K562 (cell line): ENCODE measurements around the gene GPAT3. TPM values are rescaled to one million over a fixed set of nuclear protein-coding genes. Genes with fewer than 3 reads are reported as not detected.

Experiments
- CSDE1 ChIP-seq, 2 experiments: fragments of 450-650 bp; IDR thresholded peaks; 2 replicates each; pipeline ENCODE4 v1.6.1; 2016; ENCODE audit warnings: mild to moderate bottlenecking in 1 of 2
- EZH2 ChIP-seq: IDR thresholded peaks from 2 replicates; pipeline ENCODE4 v1.6.1; 2012; ENCODE audit warnings: low read depth, mild to moderate bottlenecking, inconsistent platforms, low read length, borderline replicate concordance
- FIP1L1 ChIP-seq: fragments of 200-400 bp; formaldehyde crosslinking; IDR thresholded peaks from 2 replicates; pipeline ENCODE4 v1.6.1; 2018; ENCODE audit warnings: mild to moderate bottlenecking, low read depth, low read length; ENCODE audit not compliant: poor library complexity, severe bottlenecking
- MAFK ChIP-seq: IDR thresholded peaks from 2 replicates; pipeline ENCODE4 v1.6.1; 2011; ENCODE audit warnings: low read length, improper control_type of control experiment
- NR1H2 ChIP-seq: sonication (generic); formaldehyde crosslinking; IDR thresholded peaks from 2 replicates; pipeline ENCODE4 v1.4.0; 2020; ENCODE audit warnings: mild to moderate bottlenecking, missing genetic modification reagents
- RBM15 ChIP-seq: fragments of 200-400 bp; formaldehyde crosslinking; IDR thresholded peaks from 2 replicates; pipeline ENCODE4 v1.6.1; 2018; ENCODE audit warnings: mild to moderate bottlenecking, low read length, moderate library complexity; ENCODE audit not compliant: insufficient read depth
- SAP30 ChIP-seq: fragments of 200-600 bp; sonication (generic); IDR thresholded peaks from 2 replicates; pipeline ENCODE4 v1.6.1; 2012; ENCODE audit warnings: borderline replicate concordance, low read depth, mild to moderate bottlenecking, moderate library complexity, low read length, control low read depth, inconsistent platforms; ENCODE audit not compliant: insufficient read depth, poor library complexity, severe bottlenecking
- SP1 ChIP-seq: sonication (generic); formaldehyde crosslinking; IDR thresholded peaks from 2 replicates; pipeline ENCODE4 v1.8.1; 2022; ENCODE audit warnings: mild to moderate bottlenecking, missing genetic modification reagents
- SPI1 ChIP-seq: IDR thresholded peaks from 2 replicates; pipeline ENCODE4 v1.6.1; 2011; ENCODE audit warnings: low read depth, low read length, control low read depth, borderline replicate concordance
- SRSF1 ChIP-seq: fragments of 200-400 bp; formaldehyde crosslinking; IDR thresholded peaks from 2 replicates; pipeline ENCODE4 v1.6.1; 2017; ENCODE audit warnings: mild to moderate bottlenecking, low read depth, low read length, moderate library complexity
- ZC3H11A ChIP-seq: IDR thresholded peaks from 2 replicates; pipeline ENCODE4 v1.6.1; 2012; ENCODE audit warnings: low read depth, low read length, improper control_type of control experiment
- ZKSCAN3 ChIP-seq: fragments of 250-450 bp; sonication (Bioruptor Pico); IDR thresholded peaks from 2 replicates; pipeline ENCODE4 v1.4.0; 2020
- ZNF717 ChIP-seq: fragments of 250-450 bp; sonication (Bioruptor Pico); IDR thresholded peaks from 2 replicates; pipeline ENCODE4 v1.5.0; 2021
- ZNF764 ChIP-seq: fragments of 250-450 bp; sonication (Bioruptor Pico); IDR thresholded peaks from 2 replicates; pipeline ENCODE4 v1.4.0; 2020; ENCODE audit warnings: low read depth, mild to moderate bottlenecking, moderate library complexity
- polyA plus RNA-seq, 8 experiments: library from polyadenylated mRNA; depleted of rRNA in 4 of 8; stranded (reverse) in 5 of 8; unstranded in 3 of 8; fragments of >200 nt; fragmentation: Nextera tagmentation in 2 of 8; fragmentation: Illumina TruSeq in 1 of 8; extraction: Ambion mirVana in 2 of 8; extraction: Trizol in 1 of 8; gene quantifications; 2 replicates each; pipeline versions ENCODE4 v1.2.1 to v1.2.3, GENCODE V29; 2011 to 2014; ENCODE audit warnings: inconsistent platforms in 1 of 8, missing spikeins in 1 of 8
- total RNA-seq, 7 experiments: library from RNA; depleted of rRNA in 6 of 7; stranded (reverse); fragments of >200 nt in 6 of 7; fragmentation: Illumina TruSeq in 2 of 7; extraction: Trizol in 2 of 7; gene quantifications; 2 replicates each; pipeline versions ENCODE4 v1.2.1 to v1.2.3, GENCODE V29; 2011 to 2021; ENCODE audit warnings: low replicate concordance in 1 of 7
- TF ChIP-seq, protein P1 (sequence below): fragments of 200-800 bp; sonication (Bioruptor generic); IDR thresholded peaks from 2 replicates; pipeline ENCODE4 v1.6.1; 2016; ENCODE audit warnings: missing genetic modification characterization, missing compliant biosample characterization

GPAT3 gene
- total and polyA plus RNA-seq, 9 of the 15 experiments (the other 6 are each of a cell fraction or from before 2014, with no cell fraction given) = 4.1 to 16.1 (median 13.1) TPM

DNA sequence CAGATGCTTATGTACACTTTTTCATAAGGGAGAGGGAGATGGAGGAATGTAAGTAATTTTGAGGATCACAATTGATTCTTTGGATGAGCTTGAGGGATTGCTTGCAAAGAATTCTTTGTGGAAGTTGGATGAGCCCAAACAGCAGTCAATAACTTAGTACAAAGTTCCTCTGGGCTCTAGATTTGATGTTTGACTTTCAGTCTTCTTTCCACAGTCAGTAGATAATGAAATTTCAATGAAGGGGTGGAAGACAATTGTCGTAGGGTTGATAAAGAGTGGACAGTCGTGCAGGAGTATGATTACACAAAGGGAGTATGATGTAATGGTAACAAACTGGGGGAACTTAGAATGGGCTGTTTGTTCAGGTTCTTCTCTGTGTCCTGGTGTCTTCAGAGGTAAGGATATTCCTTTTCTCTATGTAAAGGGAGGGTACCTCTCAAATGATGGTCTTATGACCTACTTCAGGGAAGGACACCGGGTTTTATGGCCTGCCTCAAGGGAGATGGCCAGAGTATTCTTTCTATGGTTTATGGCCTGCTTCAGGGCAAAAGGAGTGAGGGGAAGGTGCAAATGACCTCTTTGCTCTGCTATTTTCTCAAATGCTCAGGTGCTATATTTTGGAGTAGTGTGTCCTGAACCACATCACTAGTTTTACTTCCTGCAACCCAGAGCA, 49.3 kb upstream of the GPAT3 start (continued):
- TF ChIP-seq EZH2 (no peak), NR1H2 (CRISPR knock-in tag) (no peak), FIP1L1 (no peak), ZC3H11A (no peak), ZNF717 (CRISPR knock-in tag) (no peak), SRSF1 (no peak), SPI1 (no peak), RBM15 (no peak), CSDE1 (IDR thresholded peaks at IDR 0.05) (no peak), ZKSCAN3 (no peak), MAFK (no peak), SP1 (CRISPR knock-in tag) (no peak), ZNF764 (CRISPR knock-in tag) (no peak), SAP30 (no peak)
- TF ChIP-seq, protein P1, sequence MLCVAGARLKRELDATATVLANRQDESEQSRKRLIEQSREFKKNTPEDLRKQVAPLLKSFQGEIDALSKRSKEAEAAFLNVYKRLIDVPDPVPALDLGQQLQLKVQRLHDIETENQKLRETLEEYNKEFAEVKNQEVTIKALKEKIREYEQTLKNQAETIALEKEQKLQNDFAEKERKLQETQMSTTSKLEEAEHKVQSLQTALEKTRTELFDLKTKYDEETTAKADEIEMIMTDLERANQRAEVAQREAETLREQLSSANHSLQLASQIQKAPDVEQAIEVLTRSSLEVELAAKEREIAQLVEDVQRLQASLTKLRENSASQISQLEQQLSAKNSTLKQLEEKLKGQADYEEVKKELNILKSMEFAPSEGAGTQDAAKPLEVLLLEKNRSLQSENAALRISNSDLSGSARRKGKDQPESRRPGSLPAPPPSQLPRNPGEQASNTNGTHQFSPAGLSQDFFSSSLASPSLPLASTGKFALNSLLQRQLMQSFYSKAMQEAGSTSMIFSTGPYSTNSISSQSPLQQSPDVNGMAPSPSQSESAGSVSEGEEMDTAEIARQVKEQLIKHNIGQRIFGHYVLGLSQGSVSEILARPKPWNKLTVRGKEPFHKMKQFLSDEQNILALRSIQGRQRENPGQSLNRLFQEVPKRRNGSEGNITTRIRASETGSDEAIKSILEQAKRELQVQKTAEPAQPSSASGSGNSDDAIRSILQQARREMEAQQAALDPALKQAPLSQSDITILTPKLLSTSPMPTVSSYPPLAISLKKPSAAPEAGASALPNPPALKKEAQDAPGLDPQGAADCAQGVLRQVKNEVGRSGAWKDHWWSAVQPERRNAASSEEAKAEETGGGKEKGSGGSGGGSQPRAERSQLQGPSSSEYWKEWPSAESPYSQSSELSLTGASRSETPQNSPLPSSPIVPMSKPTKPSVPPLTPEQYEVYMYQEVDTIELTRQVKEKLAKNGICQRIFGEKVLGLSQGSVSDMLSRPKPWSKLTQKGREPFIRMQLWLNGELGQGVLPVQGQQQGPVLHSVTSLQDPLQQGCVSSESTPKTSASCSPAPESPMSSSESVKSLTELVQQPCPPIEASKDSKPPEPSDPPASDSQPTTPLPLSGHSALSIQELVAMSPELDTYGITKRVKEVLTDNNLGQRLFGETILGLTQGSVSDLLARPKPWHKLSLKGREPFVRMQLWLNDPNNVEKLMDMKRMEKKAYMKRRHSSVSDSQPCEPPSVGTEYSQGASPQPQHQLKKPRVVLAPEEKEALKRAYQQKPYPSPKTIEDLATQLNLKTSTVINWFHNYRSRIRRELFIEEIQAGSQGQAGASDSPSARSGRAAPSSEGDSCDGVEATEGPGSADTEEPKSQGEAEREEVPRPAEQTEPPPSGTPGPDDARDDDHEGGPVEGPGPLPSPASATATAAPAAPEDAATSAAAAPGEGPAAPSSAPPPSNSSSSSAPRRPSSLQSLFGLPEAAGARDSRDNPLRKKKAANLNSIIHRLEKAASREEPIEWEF = no peak
